GM12874 (cell line): ENCODE measurements around the gene CCDC30.
A peak's percentile ranks its signal among the peaks of the same experiment; 100 is the strongest.

ENCODE experiments used
- TF ChIP-seq, protein P1 (sequence below): IDR thresholded peaks from 2 replicates; pipeline ENCODE4 v1.5.1; 2011; ENCODE audit warnings: low read depth, mild to moderate bottlenecking, control low read depth, low read length, moderate library complexity; ENCODE audit not compliant: insufficient read depth

CCDC30 gene

DNA sequence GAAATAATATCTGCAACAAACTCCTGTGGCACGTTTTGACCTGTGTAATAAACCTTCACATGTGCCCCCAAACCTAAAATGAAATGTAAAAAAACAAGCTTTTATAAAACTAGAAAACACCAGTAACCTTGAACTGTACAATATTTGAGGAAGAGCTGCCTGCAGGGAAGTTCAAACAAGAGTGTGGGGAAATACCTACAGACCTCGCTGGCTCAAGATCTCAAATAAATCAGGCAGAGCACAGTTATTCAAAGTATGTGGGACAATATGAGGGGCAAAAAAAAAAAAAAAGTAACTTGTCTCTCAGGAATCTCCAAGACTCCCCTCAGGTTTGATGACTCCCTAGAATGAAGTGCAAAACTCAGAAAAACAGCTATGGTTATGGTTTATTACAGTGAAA is 157.2 kb downstream of the CCDC30 start:
- TF ChIP-seq, protein P1, sequence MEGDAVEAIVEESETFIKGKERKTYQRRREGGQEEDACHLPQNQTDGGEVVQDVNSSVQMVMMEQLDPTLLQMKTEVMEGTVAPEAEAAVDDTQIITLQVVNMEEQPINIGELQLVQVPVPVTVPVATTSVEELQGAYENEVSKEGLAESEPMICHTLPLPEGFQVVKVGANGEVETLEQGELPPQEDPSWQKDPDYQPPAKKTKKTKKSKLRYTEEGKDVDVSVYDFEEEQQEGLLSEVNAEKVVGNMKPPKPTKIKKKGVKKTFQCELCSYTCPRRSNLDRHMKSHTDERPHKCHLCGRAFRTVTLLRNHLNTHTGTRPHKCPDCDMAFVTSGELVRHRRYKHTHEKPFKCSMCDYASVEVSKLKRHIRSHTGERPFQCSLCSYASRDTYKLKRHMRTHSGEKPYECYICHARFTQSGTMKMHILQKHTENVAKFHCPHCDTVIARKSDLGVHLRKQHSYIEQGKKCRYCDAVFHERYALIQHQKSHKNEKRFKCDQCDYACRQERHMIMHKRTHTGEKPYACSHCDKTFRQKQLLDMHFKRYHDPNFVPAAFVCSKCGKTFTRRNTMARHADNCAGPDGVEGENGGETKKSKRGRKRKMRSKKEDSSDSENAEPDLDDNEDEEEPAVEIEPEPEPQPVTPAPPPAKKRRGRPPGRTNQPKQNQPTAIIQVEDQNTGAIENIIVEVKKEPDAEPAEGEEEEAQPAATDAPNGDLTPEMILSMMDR: no peak

- TF ChIP-seq, protein P1: no peak
These were observed 176.0 kb downstream of the CCDC30 start for GRCh38 chr1:42639116-42639515.

- TF ChIP-seq, protein P1: no peak
These were observed 183.0 kb downstream of the CCDC30 start for GRCh38 chr1:42646056-42646455.

- TF ChIP-seq, protein P1: no peak
These were observed 194.1 kb downstream of the CCDC30 start for GRCh38 chr1:42657201-42657600.

GRCh38 chr1:42657981-42658876 is 195.1 kb downstream of the CCDC30 start, which contains the start of gene PPIH:
Gene PPIH, plus strand, starts transcription at chr1:42658423. Its CDS starts 24 bp downstream, at chr1:42658447.
- TF ChIP-seq, protein P1: 0 out of 2 replicates have a peak, but pooled peaks have one; percentile 21

DNA sequence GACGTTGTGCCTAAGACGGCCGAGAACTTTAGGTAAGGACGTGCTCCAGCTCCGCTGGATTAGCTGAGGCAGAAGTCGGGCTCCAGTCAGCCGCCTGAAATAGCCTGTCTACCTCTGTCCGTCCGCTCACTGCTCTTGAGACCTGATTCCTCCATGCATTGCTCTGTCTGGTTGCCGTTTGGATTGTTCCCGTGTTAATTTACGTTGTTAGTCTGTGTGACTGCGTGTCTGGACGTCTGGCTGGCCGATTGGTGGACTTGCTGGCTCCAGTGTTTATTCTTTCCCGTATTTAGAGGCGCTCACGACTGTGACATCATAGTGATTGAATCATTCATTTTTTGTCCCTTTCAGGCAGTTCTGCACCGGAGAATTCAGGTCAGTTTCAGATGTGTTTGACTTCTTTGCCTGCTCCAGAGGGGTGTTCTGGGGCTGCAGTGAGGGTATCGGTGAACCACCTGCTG is 195.8 kb downstream of the CCDC30 start:
- TF ChIP-seq, protein P1: no peak

- TF ChIP-seq, protein P1: no peak
These were observed 197.9 kb downstream of the CCDC30 start for GRCh38 chr1:42660907-42661500.
